Upper lobe of right lung (tissue), 1 donor: Measurements from ENCODE around the gene SLC38A7. TPM values are rescaled to one million over a fixed set of nuclear protein-coding genes. Genes with fewer than 3 reads are reported as not detected.

Source experiments
- ATAC-seq: fragments of 200-7000 bp; cut with Tn5 transposase; one replicate; pipeline ENCODE4 v1.9.1; 2020; ENCODE audit warnings: mild to moderate bottlenecking, moderate library complexity
- DNase-seq: peaks from one replicate; pipeline ENCODE4 v3.0.0-alpha.2; 2020
- H3K27ac ChIP-seq: fragments of 200-600 bp; one replicate; pipeline ENCODE4 v1.8.0; 2022
- H3K27me3 ChIP-seq: fragments of 200-600 bp; one replicate; pipeline ENCODE4 v1.8.0; 2022; ENCODE audit warnings: mild to moderate bottlenecking
- H3K36me3 ChIP-seq: fragments of 200-600 bp; one replicate; pipeline ENCODE4 v1.8.0; 2022
- H3K4me1 ChIP-seq: fragments of 200-600 bp; one replicate; pipeline ENCODE4 v1.8.0; 2022
- H3K4me3 ChIP-seq: fragments of 200-600 bp; one replicate; pipeline ENCODE4 v1.8.0; 2022; ENCODE audit warnings: mild to moderate bottlenecking
- H3K9me3 ChIP-seq: fragments of 200-600 bp; one replicate; pipeline ENCODE4 v1.8.0; 2022
- CTCF ChIP-seq: fragments of 200-600 bp; IDR thresholded peaks from one replicate; pipeline ENCODE4 v1.8.0; 2022; ENCODE audit warnings: antibody characterized with exemption
- intact Hi-C: fragments of 100-400 bp; cut with DNase I; formaldehyde crosslinking; loops from one replicate; pipeline ENCODE4 v1.11.0; 2022
- long read RNA-seq: library from polyadenylated mRNA; unstranded; transcript quantifications from one replicate; pipeline ENCODE4 v2.0.0, GENCODE V29; 2021
- total RNA-seq: library from RNA; stranded (reverse); fragmentation: NEBNext Ultra II Directional; extraction: Animal tissue kit (Norgen Biotek cat#: 25700); gene quantifications from one replicate; pipeline ENCODE4 v1.2.1, GENCODE V29; 2021
- donor health status: DM: no; HTN: yes; CAD: no; lungs with severe emphysema.

Gene SLC38A7
- 24.1 TPM for total RNA-seq
- long read RNA-seq, full-length matches to known transcripts: 15 of 31 reads
- long read RNA-seq, partial matches to known transcripts: 6 of 31 reads
- long read RNA-seq, other reads (novel, unspliced or antisense): 10 of 31 reads

GRCh38 chr16:58684354-58685083, at the start of gene SLC38A7:
Gene SLC38A7 (minus strand): TSS chr16:58684770. CDS start chr16:58680126, 4,644 bp downstream.
- intact Hi-C loops: no loop called here
- no peak for TF ChIP-seq CTCF
- ATAC-seq (peak; percentile 95), DNase-seq (peak; percentile 93)
- Histone ChIP-seq H3K4me3 (peak within 1 kb of the TSS; percentile 98), H3K4me1 (peaks cover 10% of the 10 kb centered on the region), H3K27ac (peak within 1 kb of the TSS; percentile 82), H3K9me3 (no peaks in the 10 kb centered on the region), H3K27me3 (no peaks in the 10 kb centered on the region), H3K36me3 (peaks cover 4% of the 10 kb centered on the region)

GRCh38 chr16:58733671-58734458, 49.3 kb upstream of the SLC38A7 start, which contains the start of gene GOT2:
Gene GOT2 (minus strand): TSS chr16:58734316. CDS start chr16:58734228, 88 bp downstream.
- peak; percentile 92 for TF ChIP-seq CTCF
- Histone ChIP-seq H3K27me3 (no peaks in the 10 kb centered on the region), H3K4me3 (peak within 1 kb of the TSS; percentile 84), H3K4me1 (peaks cover 14% of the 10 kb centered on the region), H3K36me3 (no peaks in the 10 kb centered on the region), H3K27ac (peak within 1 kb of the TSS; percentile 78), H3K9me3 (no peaks in the 10 kb centered on the region)
- intact Hi-C loops: no loop called here
- ATAC-seq (peak; percentile 99), DNase-seq (peak; percentile 91)

- H3K27ac ChIP-seq: peak overlapping the region; percentile 78
- no peaks in the 10 kb centered on the region for H3K9me3 ChIP-seq
- peaks cover 14% of the 10 kb centered on the region for H3K4me1 ChIP-seq
- no peaks in the 10 kb centered on the region for H3K36me3 ChIP-seq
- peak overlapping the region; percentile 84 for H3K4me3 ChIP-seq
- ATAC-seq: peak; percentile 5
- H3K27me3 ChIP-seq: no peaks in the 10 kb centered on the region
- DNase-seq: no peak
- intact Hi-C loops: no loop called here
- TF ChIP-seq CTCF: no peak
Observed at GRCh38 chr16:58733248-58733670, 48.7 kb upstream of the SLC38A7 start.

GRCh38 chr16:58732545-58733247, 48.1 kb upstream of the SLC38A7 start:
- intact Hi-C loops: no loop called here
- Histone ChIP-seq H3K27ac (peak overlapping the region; percentile 78), H3K9me3 (no peaks in the 10 kb centered on the region), H3K4me1 (peaks cover 14% of the 10 kb centered on the region), H3K4me3 (peak overlapping the region; percentile 84), H3K36me3 (no peaks in the 10 kb centered on the region), H3K27me3 (no peaks in the 10 kb centered on the region)
- no peak for ATAC-seq
- TF ChIP-seq CTCF: no peak
- no peak for DNase-seq

- ATAC-seq (no peak), DNase-seq (no peak)
- no peaks in the 10 kb centered on the region for H3K27me3 ChIP-seq
- H3K36me3 ChIP-seq: no peaks in the 10 kb centered on the region
- intact Hi-C loops: no loop called here
- no peaks in the 10 kb centered on the region for H3K9me3 ChIP-seq
- no peak for TF ChIP-seq CTCF
- no peak overlapping the region for H3K27ac ChIP-seq
- H3K4me3 ChIP-seq: no peak overlapping the region
- H3K4me1 ChIP-seq: peaks cover 14% of the 10 kb centered on the region
Observed at GRCh38 chr16:58730724-58731370, 46.3 kb upstream of the SLC38A7 start.
